AG08395 (cell line): ENCODE measurements around the gene NKX2-4.
"Not testable (repeated sequence)": the region's sequence is repeated elsewhere in the genome, so short reads cannot be mapped to it uniquely, and the experiment has no call there.

ENCODE experiments used
- DNase-seq: peaks from one replicate; pipeline ENCODE4 v3.0.0; 2012; ENCODE audit warnings: mixed read lengths, low spot score

The NKX2-4 gene

GRCh38 chr20:21393816-21394519 is 3.4 kb downstream of the NKX2-4 start:
- DNase-seq: no peak

- DNase-seq: no peak
Observed at GRCh38 chr20:21393166-21393565, 4.2 kb downstream of the NKX2-4 start.

GRCh38 chr20:21391972-21392352 is 5.4 kb downstream of the NKX2-4 start:
- no peak for DNase-seq

GRCh38 chr20:21391185-21391971 is 5.9 kb downstream of the NKX2-4 start:
- no peak for DNase-seq

GRCh38 chr20:21390768-21391167 is 6.6 kb downstream of the NKX2-4 start:
- DNase-seq: no peak

- no peak for DNase-seq
Observed at GRCh38 chr20:21389368-21389767, 8.0 kb downstream of the NKX2-4 start.

GRCh38 chr20:21388566-21388965 is 8.8 kb downstream of the NKX2-4 start:
- no peak for DNase-seq

GRCh38 chr20:21387528-21387927 is 9.8 kb downstream of the NKX2-4 start:
- DNase-seq: no peak

GRCh38 chr20:21386111-21386510 is 11.2 kb downstream of the NKX2-4 start:
- DNase-seq: no peak

GRCh38 chr20:21384308-21384892 is 12.9 kb downstream of the NKX2-4 start:
- no peak for DNase-seq

- DNase-seq: no peak
Observed at GRCh38 chr20:21381619-21382018, 15.7 kb downstream of the NKX2-4 start.

- no peak for DNase-seq
Observed at GRCh38 chr20:21380711-21381110, 16.6 kb downstream of the NKX2-4 start.

GRCh38 chr20:21378259-21378658 is 19.1 kb downstream of the NKX2-4 start:
- no peak for DNase-seq

GRCh38 chr20:21377701-21378100 is 19.6 kb downstream of the NKX2-4 start:
- DNase-seq: no peak

- no peak for DNase-seq
Observed at GRCh38 chr20:21376626-21377025, 20.7 kb downstream of the NKX2-4 start.

GRCh38 chr20:21373436-21373835 is 23.9 kb downstream of the NKX2-4 start:
- DNase-seq: no peak

- DNase-seq: no peak
Observed at GRCh38 chr20:21372016-21372415, 25.3 kb downstream of the NKX2-4 start.

GRCh38 chr20:21371193-21371592 is 26.1 kb downstream of the NKX2-4 start:
- DNase-seq: no peak

- no peak for DNase-seq
Observed at GRCh38 chr20:21368791-21369190, 28.5 kb downstream of the NKX2-4 start.

- DNase-seq: not testable (repeated sequence)
Observed at GRCh38 chr20:21366273-21366672, 31.1 kb downstream of the NKX2-4 start.

- no peak for DNase-seq
Observed at GRCh38 chr20:21365771-21366170, 31.6 kb downstream of the NKX2-4 start.

GRCh38 chr20:21364413-21364812 is 32.9 kb downstream of the NKX2-4 start:
- no peak for DNase-seq

GRCh38 chr20:21361266-21361665 is 36.1 kb downstream of the NKX2-4 start:
- no peak for DNase-seq
